B cell (primary cell): ENCODE measurements around the gene LSM12. TPM values are rescaled to one million over a fixed set of nuclear protein-coding genes. Genes with fewer than 3 reads are reported as not detected.

ENCODE experiments used
- ATAC-seq: fragments of 200-7000 bp; cut with Tn5 transposase; one replicate; pipeline ENCODE4 v1.10.0; 2021; ENCODE audit warnings: low read depth, mild to moderate bottlenecking, moderate number of reproducible peaks, moderate library complexity
- CTCF ChIA-PET: fragments of 350-600 bp; sonication (Branson Sonifier 250); formaldehyde crosslinking; loops from one replicate; lab custom pipeline; 2021; ENCODE audit warnings: antibody characterized with exemption, inconsistent platforms; lab: Charles Lee
- POLR2A ChIA-PET: fragments of 350-600 bp; sonication (Branson Sonifier 250); formaldehyde crosslinking; loops from one replicate; lab custom pipeline; 2021; ENCODE audit warnings: antibody characterized with exemption; lab: Charles Lee
- DNase-seq: peaks from one replicate; pipeline ENCODE4 v3.0.0; 2013
- H2AFZ ChIP-seq: 2 replicates; pipeline ENCODE4 v1.6.1; 2012; ENCODE audit warnings: mild to moderate bottlenecking, low read depth, low read length; ENCODE audit not compliant: insufficient read depth, poor library complexity, severe bottlenecking
- H3K27ac ChIP-seq, 2 donors: 1 replicate in 1 of 2; 2 replicates in 1 of 2; pipeline ENCODE4 v1.5.1; 2012 to 2013; ENCODE audit warnings: low read length in 2 of 2, mild to moderate bottlenecking in 2 of 2, moderate library complexity in 1 of 2
- H3K27me3 ChIP-seq, 4 experiments: fragments of 200-600 bp in 1 of 4; sonication (generic) in 1 of 4; replicated peaks in 1 of 4; 1 replicate in 2 of 4; 2 replicates in 2 of 4; pipeline versions ENCODE4 v1.6.1 to v1.7.0; 2013 to 2016; ENCODE audit warnings: low read length in 3 of 4, mild to moderate bottlenecking in 2 of 4, mixed read lengths in 1 of 4, moderate library complexity in 1 of 4; ENCODE audit not compliant: insufficient read depth in 4 of 4, control insufficient read depth in 3 of 4; ENCODE audit errors: control extremely low read depth in 1 of 4
- H3K36me3 ChIP-seq, 2 experiments: replicated peaks in 1 of 2; 1 replicate in 1 of 2; 2 replicates in 1 of 2; pipeline versions ENCODE4 v1.6.1 to v1.7.1; 2013; ENCODE audit warnings: low read length in 1 of 2; ENCODE audit not compliant: insufficient read depth in 2 of 2, control insufficient read depth in 1 of 2; ENCODE audit errors: control extremely low read depth in 1 of 2, extremely low read depth in 1 of 2
- H3K4me1 ChIP-seq, 2 donors: fragments of 200-600 bp in 1 of 2; sonication (generic) in 1 of 2; 1 replicate in 1 of 2; 2 replicates in 1 of 2; pipeline versions ENCODE4 v1.5.1 to v1.6.1; 2013 to 2017; ENCODE audit warnings: low read length in 2 of 2; ENCODE audit not compliant: control insufficient read depth in 2 of 2, insufficient read depth in 2 of 2
- H3K4me2 ChIP-seq: replicated peaks from 2 replicates; pipeline ENCODE3; 2012; ENCODE audit warnings: mild to moderate bottlenecking, low read depth, low read length; ENCODE audit not compliant: poor library complexity, severe bottlenecking
- H3K4me3 ChIP-seq, 5 experiments: fragments of 200-600 bp in 1 of 5; sonication (generic) in 1 of 5; 1 replicate in 3 of 5; 2 replicates in 2 of 5; pipeline versions ENCODE4 v1.5.1 to v1.7.0; 2011 to 2016; ENCODE audit warnings: low read length in 4 of 5, mild to moderate bottlenecking in 4 of 5, low read depth in 2 of 5, control low read depth in 1 of 5, moderate library complexity in 1 of 5; ENCODE audit not compliant: insufficient read depth in 1 of 5; ENCODE audit errors: control extremely low read depth in 1 of 5, extremely low read depth in 1 of 5
- H3K79me2 ChIP-seq: fragments of 200-600 bp; sonication (generic); one replicate; pipeline ENCODE4 v1.6.0; 2016; ENCODE audit warnings: low read length; ENCODE audit not compliant: control insufficient read depth, insufficient read depth
- H3K9ac ChIP-seq: fragments of 200-600 bp; sonication (generic); 2 replicates; pipeline ENCODE4 v1.6.1; 2017; ENCODE audit warnings: mild to moderate bottlenecking, low read length, moderate library complexity
- H3K9me3 ChIP-seq, 3 donors: one replicate each; pipeline versions ENCODE4 v1.6.1 to v1.7.1; 2013; ENCODE audit warnings: low read length in 2 of 3; ENCODE audit not compliant: control insufficient read depth in 2 of 3, insufficient read depth in 1 of 3; ENCODE audit errors: control extremely low read depth in 1 of 3
- H4K20me1 ChIP-seq: 2 replicates; pipeline ENCODE4 v1.6.0; 2012; ENCODE audit warnings: mild to moderate bottlenecking, low read length; ENCODE audit not compliant: insufficient read depth, control insufficient read depth, poor library complexity, severe bottlenecking
- H3K27ac Mint-ChIP-seq: one replicate; pipeline ENCODE4 v1.8.0; 2021; ENCODE audit warnings: mixed read lengths
- H3K27me3 Mint-ChIP-seq: one replicate; pipeline ENCODE4 v1.8.0; 2021; ENCODE audit warnings: mixed read lengths
- H3K4me1 Mint-ChIP-seq: one replicate; pipeline ENCODE4 v1.8.0; 2021; ENCODE audit warnings: mixed read lengths
- H3K4me3 Mint-ChIP-seq: one replicate; pipeline ENCODE4 v1.8.0; 2021; ENCODE audit warnings: mixed read lengths
- H3K9me3 Mint-ChIP-seq: one replicate; pipeline ENCODE4 v1.8.0; 2022; ENCODE audit warnings: mixed read lengths; ENCODE audit not compliant: insufficient read depth
- CTCF ChIP-seq: fragments of 200-600 bp; IDR thresholded peaks from one replicate; pipeline ENCODE4 v1.8.0; 2022; ENCODE audit warnings: antibody characterized with exemption, mild to moderate bottlenecking
- EZH2 ChIP-seq: IDR thresholded peaks from 2 replicates; pipeline ENCODE4 v1.6.1; 2012; ENCODE audit warnings: borderline replicate concordance, low read depth, mild to moderate bottlenecking, moderate library complexity, low read length; ENCODE audit not compliant: insufficient read depth, poor library complexity, severe bottlenecking
- WGBS: methylation state at CpG from one replicate; pipeline ENCODE4 v1.1.5; 2013; ENCODE audit warnings: missing lambda C conversion rate; ENCODE audit not compliant: insufficient coverage; 5-methylcytosine and 5-hydroxymethylcytosine counted together
- intact Hi-C: fragments of 100-400 bp; cut with micrococcal nuclease; formaldehyde crosslinking; loops from one replicate; pipeline ENCODE4 v1.10.0; 2022
- polyA plus RNA-seq: library from polyadenylated mRNA; depleted of rRNA; stranded (reverse); fragments of >200 nt; gene quantifications from 2 replicates; pipeline ENCODE4 v1.2.3, GENCODE V29; 2012
- total RNA-seq, 2 donors: library from RNA; stranded (reverse); fragments of 120-200 nt in 1 of 2; gene quantifications; 1 replicate in 1 of 2; 2 replicates in 1 of 2; pipeline versions ENCODE4 v1.2.3 to v1.2.4, GENCODE V29; 2013 to 2022

The LSM12 gene
- total and polyA plus RNA-seq, 2 donors (not counting 1 experiment from before 2014, with no cell fraction given): 16.8 to 31.2 TPM

GRCh38 chr17:44075598-44076293 is 9.3 kb upstream of the LSM12 start:
- POLR2A ChIA-PET: no interaction called here
- intact Hi-C loops: no loop called here
- H3K9me3 Mint-ChIP-seq: no peaks in the 10 kb centered on the region

More at GRCh38 chr17:44075598-44076293, 9.3 kb upstream of the LSM12 start:
- H2AFZ ChIP-seq: no peak overlapping the region
- H4K20me1 ChIP-seq: no peaks in the 10 kb centered on the region
- no peaks in the 10 kb centered on the region for H3K9me3 ChIP-seq
- CTCF ChIA-PET: no interaction called here
- Mint-ChIP-seq H3K27ac (peak overlapping the region; percentile 41), H3K4me3 (no peak overlapping the region), H3K4me1 (peaks cover 12% of the 10 kb centered on the region), H3K27me3 (no peaks in the 10 kb centered on the region)
- H3K4me2 ChIP-seq: no peak overlapping the region
- TF ChIP-seq EZH2 (no peak), CTCF (no peak)
- peaks cover 5% of the 10 kb centered on the region for H3K79me2 ChIP-seq
- DNase-seq: no peak
- 97% methylated on average over 10 of the region's 10 CpGs for WGBS
- no peak overlapping the region for H3K4me3 ChIP-seq
- no peak for ATAC-seq
- H3K27ac ChIP-seq: no peak overlapping the region
- H3K4me1 ChIP-seq: peaks cover 6 to 13% of the 10 kb centered on the region in 2 donors
- H3K27me3 ChIP-seq: no peaks in the 10 kb centered on the region
- H3K9ac ChIP-seq: no peak overlapping the region
- peaks cover 0 to 57% of the 10 kb centered on the region in 2 experiments for H3K36me3 ChIP-seq
